ENCODE results near the gene CLEC3B. TPM values are rescaled to one million over a fixed set of nuclear protein-coding genes. Genes with fewer than 3 reads are reported as not detected.
"Not testable (repeated sequence)": the region's sequence is repeated elsewhere in the genome, so short reads cannot be mapped to it uniquely, and the experiment has no call there.

Gene CLEC3B
- total RNA-seq, 1 experiment from 2014 or later: not detected

- ChIA-PET CTCF (no interaction called here), POLR2A (no interaction called here)
- TF ChIP-seq CTCF (IDR thresholded peaks at IDR 0.05) (no peak), SIN3A (IDR thresholded peaks at IDR 0.05; ENCODE audit: borderline replicate concordance, insufficient read depth, low read depth, low read length) (no peak), REST (IDR thresholded peaks at IDR 0.05; ENCODE audit: insufficient read depth in 1 of 2, low read depth in 2 of 2, low read length in 1 of 2) (no peak), POLR2AphosphoS5 (IDR thresholded peaks at IDR 0.05; ENCODE audit: low read depth, low read length) (no peak), TCF7L2 (IDR thresholded peaks at IDR 0.05; ENCODE audit: low read depth, low read length) (no peak)
- DNase-seq (ENCODE audit: low read depth, low spot score) (no peak), ATAC-seq (no peak)
- in situ Hi-C loops (cut with HindIII; ENCODE audit: low pct_unique_long_range_greater_than_20kb, low sequenced_read_pairs): no loop called here
- Histone ChIP-seq H3K4me3 (ENCODE audit: low read depth in 2 of 2, low read length in 2 of 2) (no peak overlapping the region), H3K9me3 (ENCODE audit: control insufficient read depth, insufficient read depth, low read depth, low read length) (no peaks in the 10 kb centered on the region), H3K27me3 (ENCODE audit: control insufficient read depth, insufficient read depth, low read length) (no peaks in the 10 kb centered on the region), H3K27ac (ENCODE audit: low read length) (no peak overlapping the region), H3K4me1 (ENCODE audit: control insufficient read depth, insufficient read depth, low read length) (no peaks in the 10 kb centered on the region; the same call in 1 of the 2 replicates), H3K36me3 (ENCODE audit: control insufficient read depth, insufficient read depth, low read length) (no peaks in the 10 kb centered on the region; the same call in 1 of the 2 replicates)
- BruUV-seq (replicated peaks): no TSS peak
- intact Hi-C loops (cut with micrococcal nuclease; ENCODE audit: unreplicated experiment): no loop called here
These were observed 42.6 kb upstream of the CLEC3B start for GRCh38 chr3:44983484-44983941.

GRCh38 chr3:44984335-44984734 lies 41.8 kb upstream of the CLEC3B start:
- intact Hi-C loops (cut with micrococcal nuclease; ENCODE audit: unreplicated experiment) (no loop called here), in situ Hi-C loops (cut with HindIII; ENCODE audit: low pct_unique_long_range_greater_than_20kb, low sequenced_read_pairs) (no loop called here)
- H3K36me3 ChIP-seq (ENCODE audit: control insufficient read depth, insufficient read depth, low read length): no peaks in the 10 kb centered on the region; the same call in 1 of the 2 replicates
- H3K4me1 ChIP-seq (ENCODE audit: control insufficient read depth, insufficient read depth, low read length): no peaks in the 10 kb centered on the region; the same call in 1 of the 2 replicates
- BruUV-seq (replicated peaks): no TSS peak
- H3K27me3 ChIP-seq (ENCODE audit: control insufficient read depth, insufficient read depth, low read length): no peaks in the 10 kb centered on the region
- ChIA-PET POLR2A (interaction anchor here (0.5 kb wide), 1 partner anchor 496 kb away, joined by 5 read pairs; no protein-coding TSS in a partner anchor), CTCF (interaction anchor here (0.7 kb wide), 1 partner anchor 144 kb away, joined by 3 read pairs; no protein-coding TSS in a partner anchor)
- H3K27ac ChIP-seq (ENCODE audit: low read length): no peak overlapping the region
- H3K4me3 ChIP-seq (ENCODE audit: low read depth in 2 of 2, low read length in 2 of 2): no peak overlapping the region
- H3K9me3 ChIP-seq (ENCODE audit: control insufficient read depth, insufficient read depth, low read depth, low read length): no peaks in the 10 kb centered on the region
- TF ChIP-seq REST (IDR thresholded peaks at IDR 0.05; ENCODE audit: insufficient read depth in 1 of 2, low read depth in 2 of 2, low read length in 1 of 2): no peak
- DNase-seq (ENCODE audit: low read depth, low spot score) (no peak), ATAC-seq (no peak)

GRCh38 chr3:44986330-44986729 lies 39.8 kb upstream of the CLEC3B start:
- H3K4me3 ChIP-seq (ENCODE audit: low read depth in 2 of 2, low read length in 2 of 2); in situ Hi-C loops (cut with HindIII; ENCODE audit: low pct_unique_long_range_greater_than_20kb, low sequenced_read_pairs); CTCF ChIA-PET; intact Hi-C loops (cut with micrococcal nuclease; ENCODE audit: unreplicated experiment); H3K27ac ChIP-seq (ENCODE audit: low read length); BruUV-seq (replicated peaks); ATAC-seq; H3K9me3 ChIP-seq (ENCODE audit: control insufficient read depth, insufficient read depth, low read depth, low read length); H3K36me3 ChIP-seq (ENCODE audit: control insufficient read depth, insufficient read depth, low read length); H3K27me3 ChIP-seq (ENCODE audit: control insufficient read depth, insufficient read depth, low read length); H3K4me1 ChIP-seq (ENCODE audit: control insufficient read depth, insufficient read depth, low read length); DNase-seq (ENCODE audit: low read depth, low spot score): not testable (repeated sequence)
- POLR2A ChIA-PET: interaction anchor here (0.6 kb wide), 1 partner anchor 11 kb away, joined by 13 read pairs; the partner anchor contains the start of genes EXOSC7 and ZDHHC3

Measured in Panc1 (cell line).